Measurements from ENCODE around the gene DPP10.
A peak's percentile ranks its signal among the peaks of the same experiment; 100 is the strongest.

The DPP10 gene

GRCh38 chr2:115118306-115118705 is 675.9 kb downstream of the DPP10 start:
- no peak overlapping the region for H3K4me3 ChIP-seq (ENCODE audit: low read length in 2 of 2)
- peaks cover 0 to 3% of the 10 kb centered on the region in 2 donors for H3K27me3 ChIP-seq (ENCODE audit: control insufficient read depth in 1 of 2, insufficient read depth in 2 of 2, low read length in 2 of 2)
- no peaks in the 10 kb centered on the region for H3K36me3 ChIP-seq (ENCODE audit: control insufficient read depth in 2 of 2, insufficient read depth in 2 of 2, low read length in 2 of 2)
- H3K9me3 ChIP-seq (ENCODE audit: control insufficient read depth in 2 of 2, low read length in 2 of 2): no peaks in the 10 kb centered on the region
- no peak overlapping the region for H3K9ac ChIP-seq (ENCODE audit: low read length in 2 of 2)
- no peaks in the 10 kb centered on the region for H3K4me1 ChIP-seq (ENCODE audit: control insufficient read depth, insufficient read depth, low read length)
- H3K27ac ChIP-seq (ENCODE audit: low read length): no peak overlapping the region

- Histone ChIP-seq H3K4me3 (ENCODE audit: low read length in 2 of 2) (no peak overlapping the region), H3K4me1 (ENCODE audit: control insufficient read depth, insufficient read depth, low read length) (no peaks in the 10 kb centered on the region), H3K9me3 (ENCODE audit: control insufficient read depth in 2 of 2, low read length in 2 of 2) (no peaks in the 10 kb centered on the region), H3K9ac (ENCODE audit: low read length in 2 of 2) (no peak overlapping the region), H3K27ac (ENCODE audit: low read length) (no peak overlapping the region), H3K27me3 (ENCODE audit: control insufficient read depth in 1 of 2, insufficient read depth in 2 of 2, low read length in 2 of 2) (peaks cover 0 to 3% of the 10 kb centered on the region in 2 donors), H3K36me3 (ENCODE audit: control insufficient read depth in 2 of 2, insufficient read depth in 2 of 2, low read length in 2 of 2) (no peaks in the 10 kb centered on the region)
Measured at GRCh38 chr2:115119086-115119485, 676.6 kb downstream of the DPP10 start.

- no peak overlapping the region for H3K9ac ChIP-seq (ENCODE audit: low read length in 2 of 2)
Measured at GRCh38 chr2:115122701-115123100, 680.3 kb downstream of the DPP10 start.

GRCh38 chr2:115124817-115125216 is 682.4 kb downstream of the DPP10 start:
- Histone ChIP-seq H3K27ac (ENCODE audit: low read length) (no peak overlapping the region), H3K9me3 (ENCODE audit: control insufficient read depth in 2 of 2, low read length in 2 of 2) (no peaks in the 10 kb centered on the region), H3K9ac (ENCODE audit: low read length in 2 of 2) (no peak overlapping the region), H3K36me3 (ENCODE audit: control insufficient read depth in 2 of 2, insufficient read depth in 2 of 2, low read length in 2 of 2) (no peaks in the 10 kb centered on the region), H3K4me3 (ENCODE audit: low read length in 2 of 2) (no peak overlapping the region), H3K27me3 (ENCODE audit: control insufficient read depth in 1 of 2, insufficient read depth in 2 of 2, low read length in 2 of 2) (no peaks in the 10 kb centered on the region), H3K4me1 (ENCODE audit: control insufficient read depth, insufficient read depth, low read length) (no peaks in the 10 kb centered on the region)

More at GRCh38 chr2:115122701-115123100, 680.3 kb downstream of the DPP10 start:
- H3K9me3 ChIP-seq (ENCODE audit: control insufficient read depth in 2 of 2, low read length in 2 of 2): no peaks in the 10 kb centered on the region
- no peak overlapping the region for H3K4me3 ChIP-seq (ENCODE audit: low read length in 2 of 2)
- no peaks in the 10 kb centered on the region for H3K4me1 ChIP-seq (ENCODE audit: control insufficient read depth, insufficient read depth, low read length)
- peaks cover 0 to 3% of the 10 kb centered on the region in 2 donors for H3K27me3 ChIP-seq (ENCODE audit: control insufficient read depth in 1 of 2, insufficient read depth in 2 of 2, low read length in 2 of 2)
- H3K27ac ChIP-seq (ENCODE audit: low read length): no peak overlapping the region
- no peaks in the 10 kb centered on the region for H3K36me3 ChIP-seq (ENCODE audit: control insufficient read depth in 2 of 2, insufficient read depth in 2 of 2, low read length in 2 of 2)

GRCh38 chr2:115129536-115129935 is 687.1 kb downstream of the DPP10 start:
- Histone ChIP-seq H3K4me1 (ENCODE audit: control insufficient read depth, insufficient read depth, low read length) (no peaks in the 10 kb centered on the region), H3K9ac (ENCODE audit: low read length in 2 of 2) (no peak overlapping the region), H3K36me3 (ENCODE audit: control insufficient read depth in 2 of 2, insufficient read depth in 2 of 2, low read length in 2 of 2) (no peaks in the 10 kb centered on the region), H3K27me3 (ENCODE audit: control insufficient read depth in 1 of 2, insufficient read depth in 2 of 2, low read length in 2 of 2) (no peaks in the 10 kb centered on the region), H3K27ac (ENCODE audit: low read length) (no peak overlapping the region), H3K9me3 (ENCODE audit: control insufficient read depth in 2 of 2, low read length in 2 of 2) (no peaks in the 10 kb centered on the region), H3K4me3 (ENCODE audit: low read length in 2 of 2) (no peak overlapping the region)

- Histone ChIP-seq H3K4me1 (ENCODE audit: control insufficient read depth, insufficient read depth, low read length) (no peaks in the 10 kb centered on the region), H3K36me3 (ENCODE audit: control insufficient read depth in 2 of 2, insufficient read depth in 2 of 2, low read length in 2 of 2) (no peaks in the 10 kb centered on the region), H3K9me3 (ENCODE audit: control insufficient read depth in 2 of 2, low read length in 2 of 2) (peaks cover 0 to 2% of the 10 kb centered on the region in 2 donors), H3K27ac (ENCODE audit: low read length) (no peak overlapping the region), H3K4me3 (ENCODE audit: low read length in 2 of 2) (no peak overlapping the region), H3K9ac (ENCODE audit: low read length in 2 of 2) (no peak overlapping the region), H3K27me3 (ENCODE audit: control insufficient read depth in 1 of 2, insufficient read depth in 2 of 2, low read length in 2 of 2) (peaks cover 16 to 23% of the 10 kb centered on the region in 2 donors)
Measured at GRCh38 chr2:115160531-115161080, 718.2 kb downstream of the DPP10 start.

- Histone ChIP-seq H3K27ac (ENCODE audit: low read length) (no peak overlapping the region), H3K27me3 (ENCODE audit: control insufficient read depth in 1 of 2, insufficient read depth in 2 of 2, low read length in 2 of 2) (peaks cover 16 to 23% of the 10 kb centered on the region in 2 donors), H3K9ac (ENCODE audit: low read length in 2 of 2) (no peak overlapping the region)
Measured at GRCh38 chr2:115161081-115161770, 718.8 kb downstream of the DPP10 start.

GRCh38 chr2:115161771-115162493 is 719.5 kb downstream of the DPP10 start:
- Histone ChIP-seq H3K4me1 (ENCODE audit: control insufficient read depth, insufficient read depth, low read length) (no peaks in the 10 kb centered on the region), H3K9me3 (ENCODE audit: control insufficient read depth in 2 of 2, low read length in 2 of 2) (peaks cover 0 to 2% of the 10 kb centered on the region in 2 donors), H3K36me3 (ENCODE audit: control insufficient read depth in 2 of 2, insufficient read depth in 2 of 2, low read length in 2 of 2) (no peaks in the 10 kb centered on the region), H3K27ac (ENCODE audit: low read length) (no peak overlapping the region), H3K4me3 (ENCODE audit: low read length in 2 of 2) (peak overlapping the region in 1 of 2 donors; percentile 16), H3K27me3 (ENCODE audit: control insufficient read depth in 1 of 2, insufficient read depth in 2 of 2, low read length in 2 of 2) (peaks cover 16 to 23% of the 10 kb centered on the region in 2 donors), H3K9ac (ENCODE audit: low read length in 2 of 2) (no peak overlapping the region)

More at GRCh38 chr2:115161081-115161770, 718.8 kb downstream of the DPP10 start:
- Histone ChIP-seq H3K36me3 (ENCODE audit: control insufficient read depth in 2 of 2, insufficient read depth in 2 of 2, low read length in 2 of 2) (no peaks in the 10 kb centered on the region), H3K4me1 (ENCODE audit: control insufficient read depth, insufficient read depth, low read length) (no peaks in the 10 kb centered on the region), H3K9me3 (ENCODE audit: control insufficient read depth in 2 of 2, low read length in 2 of 2) (peaks cover 0 to 2% of the 10 kb centered on the region in 2 donors), H3K4me3 (ENCODE audit: low read length in 2 of 2) (no peak overlapping the region)

GRCh38 chr2:115162494-115163293 is 720.3 kb downstream of the DPP10 start:
- no peak overlapping the region for H3K9ac ChIP-seq (ENCODE audit: low read length in 2 of 2)

GRCh38 chr2:115163572-115163971 is 721.1 kb downstream of the DPP10 start:
- Histone ChIP-seq H3K4me1 (ENCODE audit: control insufficient read depth, insufficient read depth, low read length) (no peaks in the 10 kb centered on the region), H3K4me3 (ENCODE audit: low read length in 2 of 2) (no peak overlapping the region), H3K36me3 (ENCODE audit: control insufficient read depth in 2 of 2, insufficient read depth in 2 of 2, low read length in 2 of 2) (no peaks in the 10 kb centered on the region), H3K9ac (ENCODE audit: low read length in 2 of 2) (no peak overlapping the region), H3K9me3 (ENCODE audit: control insufficient read depth in 2 of 2, low read length in 2 of 2) (no peaks in the 10 kb centered on the region), H3K27ac (ENCODE audit: low read length) (no peak overlapping the region), H3K27me3 (ENCODE audit: control insufficient read depth in 1 of 2, insufficient read depth in 2 of 2, low read length in 2 of 2) (peaks cover 16 to 21% of the 10 kb centered on the region in 2 donors)

More at GRCh38 chr2:115162494-115163293, 720.3 kb downstream of the DPP10 start:
- Histone ChIP-seq H3K9me3 (ENCODE audit: control insufficient read depth in 2 of 2, low read length in 2 of 2) (peaks cover 0 to under 1% of the 10 kb centered on the region in 2 donors), H3K4me3 (ENCODE audit: low read length in 2 of 2) (no peak overlapping the region), H3K4me1 (ENCODE audit: control insufficient read depth, insufficient read depth, low read length) (no peaks in the 10 kb centered on the region), H3K27ac (ENCODE audit: low read length) (no peak overlapping the region), H3K27me3 (ENCODE audit: control insufficient read depth in 1 of 2, insufficient read depth in 2 of 2, low read length in 2 of 2) (peaks cover 16 to 21% of the 10 kb centered on the region in 2 donors), H3K36me3 (ENCODE audit: control insufficient read depth in 2 of 2, insufficient read depth in 2 of 2, low read length in 2 of 2) (no peaks in the 10 kb centered on the region)
